Activated T-cell treated with anti-CD3 and anti-CD28 coated beads, Interleukin-2, amount 50 U/mL, for 4 hours (primary cell): ENCODE data around the gene DLL1. TPM values are rescaled to one million over a fixed set of nuclear protein-coding genes. Genes with fewer than 3 reads are reported as not detected.

Source experiments
- ATAC-seq, 2 donors: fragments of 200-7000 bp; cut with Tn5 transposase; one replicate each; pipeline ENCODE4 v1.10.0; 2021
- DNase-seq: peaks from one replicate; pipeline ENCODE4 v3.0.0-alpha.2; 2020
- H3K27me3 Mint-ChIP-seq: one replicate; pipeline ENCODE4 v1.8.0; 2021; ENCODE audit warnings: low read depth, mixed read lengths
- H3K36me3 Mint-ChIP-seq: one replicate; pipeline ENCODE4 v1.8.0; 2022; ENCODE audit warnings: mixed read lengths; ENCODE audit not compliant: insufficient read depth
- H3K4me1 Mint-ChIP-seq: one replicate; pipeline ENCODE4 v1.8.0; 2021; ENCODE audit warnings: low read depth, mixed read lengths
- H3K4me3 Mint-ChIP-seq: one replicate; pipeline ENCODE4 v1.8.0; 2021; ENCODE audit warnings: mild to moderate bottlenecking, moderate library complexity, mixed read lengths
- H3K9me3 Mint-ChIP-seq: one replicate; pipeline ENCODE4 v1.8.0; 2021; ENCODE audit warnings: mixed read lengths
- total RNA-seq, 3 donors: library from RNA; stranded (reverse); gene quantifications; one replicate each; pipeline ENCODE4 v1.2.1, GENCODE V29; 2021

DLL1 gene
- total RNA-seq, 3 donors from 2014 or later: 0.18 to 1.4 (median 1.0) TPM

DNA sequence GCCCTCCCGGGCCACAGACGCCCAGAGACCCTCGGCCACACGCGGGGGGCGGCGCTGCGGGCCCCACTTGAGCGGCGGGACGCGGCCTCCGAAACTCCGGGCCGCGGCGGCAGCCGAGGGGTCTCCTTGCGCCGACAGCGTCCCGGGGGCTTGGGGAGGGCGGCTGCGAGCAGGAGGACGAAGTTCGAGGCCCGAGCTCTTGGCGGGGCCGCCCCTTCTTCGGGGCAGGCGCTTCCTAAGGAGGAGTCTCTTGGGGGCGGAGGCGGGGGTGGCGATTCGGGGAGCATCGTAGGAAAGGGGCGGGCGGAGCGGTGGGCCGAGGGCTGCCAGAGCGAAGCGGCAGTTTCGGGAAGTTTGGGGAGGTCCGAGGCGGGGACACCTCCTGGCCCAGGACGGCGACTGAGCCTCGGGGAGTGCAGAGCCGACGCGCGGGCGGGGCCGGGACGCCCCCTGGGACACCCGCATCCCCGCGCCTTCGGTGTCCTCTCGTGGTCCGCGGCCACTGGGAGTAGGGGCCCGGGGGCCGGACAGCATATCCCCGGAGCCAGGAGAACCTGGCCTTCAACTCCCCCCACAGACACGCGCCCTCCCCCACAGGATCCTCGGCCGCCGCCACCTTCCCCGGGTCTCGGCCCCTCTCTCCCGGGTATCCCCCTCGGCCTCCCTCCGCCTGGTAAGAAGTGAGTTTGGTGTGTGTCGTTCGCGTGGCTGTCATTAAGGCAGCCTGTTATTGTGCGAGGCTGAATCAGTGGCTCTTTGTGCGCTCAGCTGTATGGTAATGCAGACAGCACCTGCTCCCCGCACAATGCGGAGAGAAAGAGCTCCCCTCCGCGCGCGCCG lies 613 bp upstream of the DLL1 start:
- peaks cover 51% of the 10 kb centered on the region for H3K27me3 Mint-ChIP-seq
- peak overlapping the region; percentile 86 for H3K4me3 Mint-ChIP-seq
- no peaks in the 10 kb centered on the region for H3K36me3 Mint-ChIP-seq
- ATAC-seq (peak; percentile 41 to 46), DNase-seq (peak; percentile 32)
- H3K4me1 Mint-ChIP-seq: peaks cover 40% of the 10 kb centered on the region
- H3K9me3 Mint-ChIP-seq: no peaks in the 10 kb centered on the region

- Mint-ChIP-seq H3K27me3 (peaks cover 52% of the 10 kb centered on the region), H3K9me3 (no peaks in the 10 kb centered on the region), H3K4me1 (peaks cover 37% of the 10 kb centered on the region), H3K4me3 (peak overlapping the region; percentile 87), H3K36me3 (peaks cover 3% of the 10 kb centered on the region)
- ATAC-seq (peak in 1 of 2 donors; percentile 0), DNase-seq (no peak)
Observed at GRCh38 chr6:170289951-170290295, 955 bp downstream of the DLL1 start.

- peaks cover 32% of the 10 kb centered on the region for H3K4me1 Mint-ChIP-seq
- peak overlapping the region; percentile 78 for H3K4me3 Mint-ChIP-seq
- ATAC-seq (peak; percentile 15 to 25), DNase-seq (no peak)
- H3K27me3 Mint-ChIP-seq: peaks cover 47% of the 10 kb centered on the region
- H3K9me3 Mint-ChIP-seq: no peaks in the 10 kb centered on the region
- peaks cover 3% of the 10 kb centered on the region for H3K36me3 Mint-ChIP-seq
Observed at GRCh38 chr6:170289180-170289931, 1.5 kb downstream of the DLL1 start.

- DNase-seq: no peak
- peaks cover 41% of the 10 kb centered on the region for H3K27me3 Mint-ChIP-seq
- H3K4me1 Mint-ChIP-seq: peaks cover 29% of the 10 kb centered on the region
- no peak for ATAC-seq
- peak overlapping the region; percentile 78 for H3K4me3 Mint-ChIP-seq
- no peaks in the 10 kb centered on the region for H3K9me3 Mint-ChIP-seq
- peaks cover 3% of the 10 kb centered on the region for H3K36me3 Mint-ChIP-seq
Observed at GRCh38 chr6:170288852-170289179, 2.1 kb downstream of the DLL1 start.

GRCh38 chr6:170288091-170288631 lies 2.7 kb downstream of the DLL1 start:
- peaks cover 35% of the 10 kb centered on the region for H3K27me3 Mint-ChIP-seq
- H3K4me3 Mint-ChIP-seq: peak overlapping the region; percentile 78
- peaks cover 3% of the 10 kb centered on the region for H3K36me3 Mint-ChIP-seq
- ATAC-seq (no peak), DNase-seq (no peak)
- no peaks in the 10 kb centered on the region for H3K9me3 Mint-ChIP-seq
- H3K4me1 Mint-ChIP-seq: peaks cover 26% of the 10 kb centered on the region

DNA sequence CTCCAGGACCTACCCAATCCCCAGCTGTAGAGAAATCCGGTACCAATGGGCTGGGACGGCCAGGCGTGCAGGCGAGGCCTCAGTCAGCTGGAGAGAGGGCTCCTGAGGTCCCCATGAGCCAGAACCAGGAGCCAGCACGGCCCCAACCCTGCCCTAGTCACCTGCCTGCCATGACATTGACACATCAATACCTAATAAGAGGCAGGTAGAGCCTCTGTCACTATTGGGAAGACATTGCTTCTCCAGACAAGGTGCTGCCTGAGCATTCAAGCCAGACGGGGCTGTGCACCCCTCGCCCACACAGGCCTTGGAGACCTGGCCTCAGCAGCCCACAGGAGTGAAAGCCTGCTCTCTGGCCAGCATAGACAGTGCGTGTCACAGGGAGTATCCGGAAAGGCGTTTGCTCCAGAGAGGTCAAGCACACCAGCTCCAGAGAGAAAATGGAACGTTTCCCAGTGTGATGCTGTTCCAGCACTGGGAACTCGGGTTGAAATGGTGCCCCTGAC lies 3.5 kb downstream of the DLL1 start:
- H3K4me1 Mint-ChIP-seq: peaks cover 19% of the 10 kb centered on the region

GRCh38 chr6:170286934-170287265 lies 4.0 kb downstream of the DLL1 start:
- Mint-ChIP-seq H3K36me3 (peaks cover 3% of the 10 kb centered on the region), H3K4me3 (no peak overlapping the region), H3K4me1 (peaks cover 14% of the 10 kb centered on the region), H3K9me3 (no peaks in the 10 kb centered on the region), H3K27me3 (peaks cover 24% of the 10 kb centered on the region)
- ATAC-seq (no peak), DNase-seq (no peak)

More for the DNA sequence above, 3.5 kb downstream of the DLL1 start:
- no peak for ATAC-seq
- no peak for DNase-seq
- no peak overlapping the region for H3K4me3 Mint-ChIP-seq
- H3K27me3 Mint-ChIP-seq: peaks cover 29% of the 10 kb centered on the region
- peaks cover 3% of the 10 kb centered on the region for H3K36me3 Mint-ChIP-seq
- H3K9me3 Mint-ChIP-seq: no peaks in the 10 kb centered on the region

DNA sequence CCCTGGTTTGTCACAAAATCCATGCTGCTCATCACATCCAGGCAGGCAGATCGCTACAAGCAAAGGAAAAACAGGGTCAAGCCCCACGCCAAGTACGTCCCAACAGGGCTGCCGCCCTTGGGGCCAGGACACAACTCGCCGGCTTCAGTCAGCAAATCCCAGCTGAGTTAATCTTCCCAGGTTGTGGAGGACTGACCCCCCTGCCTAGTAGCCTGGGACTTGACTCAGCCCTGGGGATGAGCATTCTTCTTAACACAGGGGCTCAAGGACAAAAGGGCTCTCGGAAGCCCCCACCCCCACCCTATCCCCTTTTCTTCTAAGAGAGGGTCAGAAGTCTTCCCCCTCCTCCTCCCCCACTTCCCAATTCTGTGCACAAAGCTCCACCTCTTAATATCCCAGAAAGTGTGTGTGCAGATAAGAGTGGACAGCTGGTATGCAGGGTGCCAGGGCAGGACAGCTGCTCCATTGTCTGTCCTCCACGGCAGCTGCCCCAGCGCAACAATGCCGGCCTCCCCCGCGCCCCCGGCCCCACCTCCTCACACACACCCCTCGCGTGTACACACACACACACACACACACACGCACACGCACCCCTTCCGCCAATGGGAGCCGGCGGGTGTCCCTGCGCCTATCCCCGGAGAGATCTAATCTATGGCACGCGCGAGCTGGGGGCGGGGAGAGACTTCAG lies 4.5 kb downstream of the DLL1 start:
- H3K27me3 Mint-ChIP-seq: peaks cover 22% of the 10 kb centered on the region
- DNase-seq (no peak), ATAC-seq (no peak)
- no peaks in the 10 kb centered on the region for H3K9me3 Mint-ChIP-seq
- H3K4me3 Mint-ChIP-seq: no peak overlapping the region
- peaks cover 11% of the 10 kb centered on the region for H3K4me1 Mint-ChIP-seq
- H3K36me3 Mint-ChIP-seq: peaks cover 3% of the 10 kb centered on the region

DNA sequence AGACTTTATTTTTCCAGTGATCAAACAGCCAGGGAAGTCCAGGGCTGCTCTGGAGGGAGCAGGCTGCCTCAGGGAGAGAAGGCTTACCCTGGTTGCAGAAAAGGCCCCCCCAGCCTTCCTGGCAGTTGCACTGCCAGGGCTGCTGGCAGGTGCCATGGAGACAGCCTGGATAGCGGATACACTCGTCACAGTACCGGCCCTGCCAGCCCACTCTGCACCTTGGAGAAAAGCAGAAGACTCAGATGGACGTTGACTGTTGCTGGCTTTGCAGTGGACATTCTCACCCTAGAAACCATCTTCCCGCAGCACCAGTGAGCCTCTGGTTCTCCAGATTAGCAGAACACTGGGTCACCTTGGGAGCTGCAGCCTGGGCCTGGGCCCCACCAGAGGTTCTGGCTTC lies 5.4 kb downstream of the DLL1 start:
- H3K4me3 Mint-ChIP-seq: no peak overlapping the region
- peaks cover 3% of the 10 kb centered on the region for H3K36me3 Mint-ChIP-seq
- H3K27me3 Mint-ChIP-seq: peaks cover 22% of the 10 kb centered on the region
- H3K9me3 Mint-ChIP-seq: no peaks in the 10 kb centered on the region
- DNase-seq: no peak
- ATAC-seq: no peak
- peaks cover 11% of the 10 kb centered on the region for H3K4me1 Mint-ChIP-seq

DNA sequence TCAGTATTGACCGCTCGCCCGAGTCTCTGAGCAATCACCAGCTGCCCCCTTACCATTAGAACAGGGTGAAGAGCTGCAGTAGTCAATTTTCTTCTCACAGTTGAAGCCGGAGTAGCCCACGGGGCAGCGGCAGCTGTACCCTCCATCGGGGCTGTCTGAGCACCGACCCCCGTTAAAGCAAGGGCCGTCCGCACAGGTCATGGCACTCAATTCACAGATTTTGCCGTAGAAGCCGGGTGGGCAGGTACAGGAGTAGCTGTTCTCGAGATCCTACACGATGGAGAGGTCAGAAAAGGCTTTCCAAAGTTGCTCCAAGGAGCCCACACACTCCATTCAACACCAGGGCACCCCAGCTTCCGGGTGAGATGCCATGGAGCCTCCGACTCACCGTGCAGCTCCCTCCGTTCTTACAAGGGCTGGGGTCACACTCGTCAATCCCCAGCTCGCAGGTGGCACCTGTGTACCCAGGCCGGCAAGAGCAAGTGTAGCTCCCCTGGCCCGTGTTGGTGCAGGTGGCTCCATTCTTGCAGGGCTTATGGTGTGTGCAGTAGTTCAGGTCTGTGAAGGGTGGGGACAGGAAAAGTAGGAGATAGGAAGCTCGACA lies 5.9 kb downstream of the DLL1 start:
- Mint-ChIP-seq H3K4me1 (peaks cover 7% of the 10 kb centered on the region), H3K27me3 (peaks cover 20% of the 10 kb centered on the region), H3K4me3 (no peak overlapping the region), H3K9me3 (no peaks in the 10 kb centered on the region), H3K36me3 (peaks cover 3% of the 10 kb centered on the region)
- DNase-seq (no peak), ATAC-seq (no peak)

DNA sequence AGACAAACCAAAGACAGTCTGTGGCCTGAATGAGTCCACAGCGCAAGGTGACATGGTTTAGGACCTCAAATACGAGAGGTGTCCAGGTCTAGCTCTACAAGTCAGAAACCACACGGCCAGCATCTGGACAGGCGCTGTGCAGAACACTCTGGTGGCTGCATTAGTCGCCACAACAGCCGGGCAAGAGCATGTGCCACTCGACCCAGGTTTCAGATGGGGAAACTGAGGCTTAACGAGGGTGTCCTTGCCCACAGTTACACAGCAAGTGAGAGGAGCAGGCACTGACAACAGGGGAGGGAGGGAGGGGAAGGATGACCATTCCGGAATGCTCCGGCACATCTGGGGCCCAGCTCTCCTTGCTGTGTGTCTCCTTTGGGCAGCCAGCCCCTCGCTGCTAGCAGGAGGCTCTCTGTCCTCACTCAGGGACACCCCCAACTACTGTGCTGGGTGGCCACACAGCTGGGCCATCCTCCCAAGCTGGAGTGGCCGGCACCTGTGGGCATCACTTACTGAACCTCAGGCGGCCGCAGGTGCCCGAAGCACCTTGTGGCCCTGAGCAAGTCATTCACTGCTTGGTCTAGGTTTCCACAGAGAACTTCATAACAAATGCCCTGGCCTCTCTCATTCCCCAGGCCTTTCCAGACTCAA lies 6.6 kb downstream of the DLL1 start:
- no peaks in the 10 kb centered on the region for H3K9me3 Mint-ChIP-seq
- peaks cover 20% of the 10 kb centered on the region for H3K27me3 Mint-ChIP-seq
- peaks cover 13% of the 10 kb centered on the region for H3K4me1 Mint-ChIP-seq
- no peak for DNase-seq
- H3K4me3 Mint-ChIP-seq: no peak overlapping the region
- ATAC-seq: no peak
- H3K36me3 Mint-ChIP-seq: peaks cover 3% of the 10 kb centered on the region

GRCh38 chr6:170283212-170284081 lies 7.4 kb downstream of the DLL1 start:
- DNase-seq: no peak
- Mint-ChIP-seq H3K27me3 (peaks cover 14% of the 10 kb centered on the region), H3K4me3 (no peak overlapping the region)

More at GRCh38 chr6:170283212-170284081, 7.4 kb downstream of the DLL1 start:
- Mint-ChIP-seq H3K4me1 (peaks cover 15% of the 10 kb centered on the region), H3K9me3 (no peaks in the 10 kb centered on the region), H3K36me3 (peaks cover 3% of the 10 kb centered on the region)
- ATAC-seq: no peak
